Hippocampal formation (tissue), 2 donors: ENCODE measurements around the gene RADX.
A peak's percentile ranks its signal among the peaks of the same experiment; 100 is the strongest.

Experiments
- DNase-seq, 2 donors: peaks; one replicate each; lab custom pipeline; 2025; lab: John Stamatoyannopoulos, UW

The RADX gene

DNA sequence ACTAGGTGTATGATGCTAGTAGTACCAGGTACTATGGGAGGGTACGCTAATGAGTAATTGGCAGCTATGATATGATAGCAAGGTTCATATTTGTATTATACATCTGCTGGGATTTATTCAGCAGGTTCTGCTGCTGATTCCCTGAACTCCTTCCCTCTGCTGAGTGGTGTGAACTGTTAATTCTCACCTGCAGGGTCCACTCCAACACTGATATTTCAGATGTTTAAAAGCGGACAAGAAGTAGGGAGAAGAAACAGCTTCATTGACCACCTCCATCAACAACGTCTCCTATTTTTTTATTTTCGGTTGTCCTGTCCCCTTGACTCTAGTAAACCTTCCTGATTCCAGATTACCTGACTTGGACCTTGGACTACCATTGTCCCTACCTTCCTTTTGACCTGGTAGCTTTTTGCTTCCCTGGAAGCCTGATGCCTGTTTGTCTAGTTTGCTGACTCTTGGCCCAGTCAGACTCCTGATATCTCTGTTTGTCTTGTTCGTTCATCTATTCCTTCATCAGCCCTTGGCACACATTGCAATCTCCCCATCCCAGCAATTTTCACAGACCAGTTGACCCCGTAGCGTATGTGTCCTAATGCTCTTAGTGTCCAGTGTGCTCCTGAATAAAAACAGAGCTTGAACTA, 80.8 kb downstream of the RADX start:
- DNase-seq, result no peak

DNA sequence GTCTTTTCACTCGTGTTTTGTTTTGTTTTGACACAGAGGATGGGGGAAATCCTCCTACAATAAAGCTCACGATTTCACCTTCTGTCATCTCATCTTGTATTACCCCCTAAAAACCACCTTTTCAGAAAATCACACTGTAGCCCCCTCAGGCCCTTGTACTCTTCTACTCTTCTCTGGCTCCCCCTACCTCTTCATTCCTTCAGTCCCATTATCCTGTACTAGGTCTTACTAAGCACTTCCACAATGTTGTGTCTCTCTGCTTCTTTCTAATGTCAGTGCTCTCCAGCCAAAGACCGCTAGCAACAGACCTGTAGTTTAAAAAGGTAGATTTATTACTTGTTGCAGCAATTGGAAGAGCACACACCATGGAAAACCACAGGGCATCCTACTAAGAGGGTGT, 84.7 kb downstream of the RADX start:
- DNase-seq, result no peak

DNA sequence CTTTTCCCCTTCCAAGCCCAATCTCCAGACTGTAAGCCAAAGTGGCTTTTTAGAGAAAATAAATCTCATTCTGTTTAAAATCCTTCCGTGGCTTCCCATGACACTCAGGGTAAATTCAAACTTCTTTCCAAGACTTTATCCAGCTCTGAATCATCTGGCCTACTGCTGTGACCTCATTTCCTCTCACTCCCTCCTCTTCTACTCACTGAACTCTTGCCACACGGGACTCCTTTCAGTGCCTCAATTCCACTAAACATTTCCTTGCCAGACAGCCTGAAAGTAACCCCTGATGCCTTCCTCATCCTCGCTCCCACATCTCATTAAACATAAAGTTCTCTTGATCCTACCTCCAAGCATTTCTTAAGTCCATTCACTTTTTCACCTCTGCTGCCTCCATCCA, 86.9 kb downstream of the RADX start:
- DNase-seq, result no peak

DNA sequence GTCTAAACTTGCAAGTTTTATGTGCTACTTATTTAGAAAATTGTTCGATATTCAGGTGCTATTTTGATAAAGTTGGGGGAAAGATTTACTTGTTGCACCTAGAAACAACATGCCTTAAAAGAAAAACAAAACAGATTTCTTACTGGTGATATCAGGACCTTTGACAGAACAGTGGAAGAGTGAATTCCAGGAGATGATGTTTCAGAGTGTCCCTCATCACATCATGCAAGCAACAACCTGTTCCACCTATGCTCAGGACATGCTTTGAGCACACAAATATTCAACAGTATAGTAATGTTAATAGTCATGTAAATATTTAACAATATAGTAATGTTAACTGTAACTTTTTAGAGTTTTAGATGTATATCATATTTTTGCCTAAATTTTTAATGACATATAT, 90.9 kb downstream of the RADX start:
- DNase-seq, result no peak

DNA sequence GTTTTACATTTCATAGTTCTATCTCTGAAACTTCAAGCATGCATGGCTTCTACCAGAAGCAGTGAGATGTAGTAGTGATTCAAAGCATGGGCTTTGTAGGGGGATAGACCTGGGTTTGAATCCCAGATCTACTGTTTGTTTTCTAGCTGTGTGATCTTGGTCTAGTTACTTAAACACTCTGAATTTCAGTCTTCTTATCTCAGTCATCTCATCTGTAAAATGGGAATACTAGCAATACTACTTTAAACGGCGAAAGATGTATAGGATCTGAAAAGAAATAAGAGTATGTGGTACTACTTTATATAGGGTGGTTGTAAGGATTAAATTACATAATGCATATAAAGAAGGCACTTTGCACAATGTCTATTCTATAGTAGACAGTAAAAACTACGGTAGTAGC, 94.7 kb downstream of the RADX start:
- no peak for DNase-seq

DNA sequence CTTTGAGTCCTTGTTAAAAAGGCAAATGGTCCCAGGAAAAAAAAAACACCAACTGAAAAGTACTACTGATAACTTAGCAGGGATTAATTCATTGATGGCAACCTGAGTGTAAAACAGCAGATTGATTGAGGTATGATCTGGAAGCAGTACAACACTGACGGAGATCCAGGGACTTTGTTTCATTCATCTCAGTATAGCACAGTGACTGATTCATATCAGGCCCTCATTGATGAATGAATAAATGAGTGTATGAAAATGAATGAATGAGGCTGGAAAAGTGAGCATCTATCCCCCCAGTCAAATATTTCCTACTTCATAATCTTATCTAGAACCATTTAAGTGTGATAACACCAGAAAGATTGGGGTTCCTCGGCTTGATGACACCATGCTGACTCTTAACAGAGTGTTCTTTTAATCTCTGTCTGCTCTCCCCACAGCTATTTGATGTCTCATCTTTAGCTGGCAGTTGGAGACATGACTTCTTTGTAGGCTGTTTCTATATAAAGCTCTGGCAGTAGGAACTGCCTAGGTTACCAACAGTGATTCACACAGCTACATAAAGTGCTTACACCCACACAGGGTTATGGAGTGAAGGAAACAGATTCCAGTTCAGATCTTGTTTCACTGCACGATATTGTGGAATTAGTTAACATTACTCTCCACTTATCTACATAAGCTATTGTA, 96.1 kb downstream of the RADX start:
- DNase-seq, result no peak

DNA sequence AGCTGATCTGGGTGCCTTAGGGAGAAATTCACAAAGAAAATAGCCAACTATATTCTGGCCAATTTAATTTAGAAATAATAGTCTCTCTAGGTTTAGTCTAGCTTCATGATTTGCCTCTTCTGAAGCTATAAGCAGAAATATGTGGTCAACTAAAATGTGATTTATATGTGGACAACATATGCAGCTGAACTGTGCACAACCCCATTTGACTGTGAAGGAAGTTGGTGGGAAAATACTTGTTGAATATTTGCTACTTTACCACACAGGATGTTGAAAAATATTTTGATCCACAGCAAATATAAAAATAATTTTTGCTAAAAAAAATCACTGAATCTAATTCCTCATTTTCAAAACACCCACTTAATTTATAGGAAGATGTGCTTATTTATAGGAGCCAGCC, 99.0 kb downstream of the RADX start:
- no peak for DNase-seq

DNA sequence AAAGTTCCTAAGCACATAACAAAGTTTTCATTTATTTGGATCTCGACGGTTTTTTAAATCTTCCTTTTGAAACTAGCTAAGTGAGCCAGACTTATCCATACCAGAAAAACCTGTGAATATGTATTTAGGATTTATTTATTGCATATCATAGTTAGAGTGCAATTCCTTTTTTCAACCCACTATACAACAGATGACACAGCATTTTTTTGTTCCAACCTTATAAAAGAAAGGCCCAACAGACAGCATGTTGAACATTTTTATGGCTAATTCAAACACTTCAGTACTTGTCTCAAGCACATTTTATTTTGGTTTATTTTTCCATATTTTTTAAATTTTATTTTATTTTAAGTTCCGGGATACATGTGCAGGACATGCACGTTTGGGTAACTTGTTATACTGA, 99.6 kb downstream of the RADX start:
- no peak for DNase-seq

DNA sequence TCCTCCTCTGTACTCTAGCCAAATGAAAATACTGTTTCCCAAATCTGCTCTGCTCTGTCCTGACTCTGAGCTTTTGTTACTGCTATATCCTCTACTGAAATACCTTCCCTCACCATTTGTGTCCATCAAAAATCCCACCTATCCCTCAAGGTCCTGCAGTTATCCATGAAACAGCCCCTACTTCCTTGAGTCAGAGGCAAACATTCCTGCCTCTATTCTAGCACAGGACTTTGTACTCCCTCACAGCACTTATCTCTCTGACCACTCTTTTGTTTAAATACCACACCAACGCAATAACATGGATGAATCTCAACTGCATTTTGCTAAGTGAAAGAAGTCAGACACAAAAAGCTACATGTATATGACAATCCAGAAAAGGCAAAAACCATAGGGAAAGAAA, 104.2 kb downstream of the RADX start:
- DNase-seq, result no peak

DNA sequence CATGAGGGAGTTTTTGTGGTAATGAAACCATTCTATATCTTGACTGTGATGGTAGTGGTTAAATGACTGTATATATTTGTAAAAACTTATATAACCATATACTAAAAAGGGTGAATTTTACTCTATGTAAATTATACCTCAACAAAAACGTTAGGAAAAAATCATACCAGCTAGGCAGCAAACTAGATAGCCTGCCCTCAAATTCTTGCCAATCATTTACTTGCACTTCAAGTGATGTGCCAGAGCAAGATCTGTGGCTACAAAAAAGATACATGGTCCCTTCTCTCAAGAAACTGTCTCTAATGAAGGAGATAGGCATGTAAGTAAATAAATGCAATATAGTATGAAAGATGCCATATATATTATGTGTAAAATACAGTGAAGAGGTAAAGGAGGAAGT, 104.7 kb downstream of the RADX start:
- DNase-seq, result no peak

DNA sequence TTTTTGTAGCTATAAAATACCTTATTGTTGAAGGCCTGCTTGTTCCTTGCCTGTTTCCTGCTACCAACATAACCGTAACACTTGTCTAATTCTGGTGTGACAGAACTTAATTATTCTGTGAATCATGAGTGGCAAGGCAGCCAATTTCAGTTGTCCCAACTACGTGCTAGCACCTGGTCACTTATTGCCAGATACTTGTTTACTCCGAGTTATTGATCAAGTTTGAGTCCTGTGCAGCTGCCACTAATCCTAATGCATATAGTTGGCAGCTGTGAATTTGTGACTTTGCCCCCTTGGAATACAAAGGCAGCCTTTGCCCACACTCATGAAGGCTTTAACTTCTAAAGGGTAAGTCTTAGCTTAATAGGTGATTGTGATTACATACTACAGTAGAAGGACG, 106.9 kb downstream of the RADX start:
- no peak for DNase-seq

DNA sequence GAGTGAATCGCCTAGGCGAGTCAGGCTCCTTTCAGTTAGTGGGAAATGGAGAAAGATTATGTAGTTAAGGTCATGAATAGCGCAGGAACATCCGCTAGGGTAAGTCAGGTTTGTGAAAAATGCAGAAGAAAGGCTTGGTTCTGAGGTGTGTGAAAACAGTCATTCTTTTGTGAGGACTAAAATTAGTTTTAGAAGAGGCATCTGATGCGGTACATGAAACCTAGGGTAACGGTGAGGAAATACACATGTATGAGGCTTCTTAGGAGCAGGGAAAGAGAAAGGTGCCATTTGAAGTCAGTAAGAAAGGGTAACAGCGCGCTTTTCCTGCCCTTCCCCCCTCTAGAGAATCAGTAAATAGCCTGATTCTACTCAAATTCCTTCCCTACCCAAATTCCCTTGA, 114.2 kb downstream of the RADX start:
- no peak for DNase-seq

DNA sequence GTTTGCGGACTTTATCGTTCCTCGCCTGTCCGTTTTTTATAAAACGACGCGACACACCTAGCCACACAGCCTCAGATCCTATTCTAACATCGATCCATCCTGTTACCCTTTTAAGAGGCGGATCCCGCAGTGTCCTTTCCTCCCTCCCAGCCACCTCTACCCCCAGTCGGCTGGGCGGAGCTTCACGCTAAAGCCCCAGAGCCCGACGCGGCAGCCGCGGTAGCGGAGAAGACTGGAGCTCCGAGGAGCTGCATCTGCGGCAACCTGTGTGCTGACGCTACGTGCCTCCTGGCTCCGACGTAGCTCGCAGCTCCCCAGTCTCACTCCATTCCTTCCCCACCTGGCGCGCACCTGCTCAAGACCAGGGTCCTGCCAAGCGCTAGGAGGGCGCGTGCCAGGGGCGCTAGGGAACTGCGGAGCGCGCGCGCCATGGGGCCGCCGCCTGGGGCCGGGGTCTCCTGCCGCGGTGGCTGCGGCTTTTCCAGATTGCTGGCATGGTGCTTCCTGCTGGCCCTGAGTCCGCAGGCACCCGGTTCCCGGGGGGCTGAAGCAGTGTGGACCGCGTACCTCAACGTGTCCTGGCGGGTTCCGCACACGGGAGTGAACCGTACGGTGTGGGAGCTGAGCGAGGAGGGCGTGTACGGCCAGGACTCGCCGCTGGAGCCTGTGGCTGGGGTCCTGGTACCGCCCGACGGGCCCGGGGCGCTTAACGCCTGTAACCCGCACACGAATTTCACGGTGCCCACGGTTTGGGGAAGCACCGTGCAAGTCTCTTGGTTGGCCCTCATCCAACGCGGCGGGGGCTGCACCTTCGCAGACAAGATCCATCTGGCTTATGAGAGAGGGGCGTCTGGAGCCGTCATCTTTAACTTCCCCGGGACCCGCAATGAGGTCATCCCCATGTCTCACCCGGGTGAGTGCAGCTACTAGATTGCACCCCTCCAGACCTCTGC, 115.0 kb downstream of the RADX start, which contains the start of gene RNF128:
TSS of gene RNF128 (plus strand) at position 217 of the 953 bp plus-strand sequence. CDS start at position 430, 213 bp downstream.
- peak; percentile 3 to 5 for DNase-seq

DNA sequence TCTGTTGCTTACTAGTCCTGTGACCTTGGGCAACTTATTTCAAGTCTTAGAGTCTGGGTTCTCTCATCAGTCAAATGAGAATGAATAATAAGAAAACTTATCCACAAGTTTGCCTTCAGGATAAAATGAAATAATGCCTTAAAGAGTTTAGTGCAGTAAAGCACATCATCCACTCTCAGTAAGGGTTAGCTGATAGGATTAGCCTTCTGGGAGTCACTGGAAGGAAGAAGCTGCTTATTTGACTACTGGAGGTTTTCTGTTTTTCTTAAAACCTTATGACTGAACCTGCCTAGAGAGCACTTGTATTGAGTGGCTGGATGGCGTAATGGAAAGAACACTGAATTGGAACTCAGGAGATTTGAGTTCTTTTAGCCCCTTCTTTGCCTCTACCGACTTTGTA, 116.6 kb downstream of the RADX start:
- DNase-seq, result no peak
